Fibroblast of villous mesenchyme (primary cell): ENCODE data around the gene AFF1. TPM values are rescaled to one million over a fixed set of nuclear protein-coding genes. Genes with fewer than 3 reads are reported as not detected.
A peak's percentile ranks its signal among the peaks of the same experiment; 100 is the strongest.

Experiments used
- DNase-seq: peaks from one replicate; pipeline ENCODE4 v3.0.0-alpha.2; 2010; ENCODE audit warnings: low read depth
- H3K4me3 ChIP-seq: 2 replicates; pipeline ENCODE4 v1.5.1; 2011; ENCODE audit warnings: low read depth, mild to moderate bottlenecking, low read length
- CTCF ChIP-seq: IDR thresholded peaks from 2 replicates; pipeline ENCODE4 v1.5.1; 2012; ENCODE audit warnings: low read depth, mild to moderate bottlenecking, low read length; ENCODE audit not compliant: insufficient read depth
- total RNA-seq: library from RNA; depleted of rRNA; stranded (reverse); fragments of >200 nt; gene quantifications from 2 replicates; pipeline ENCODE4 v1.2.3, GENCODE V29; 2012

Gene AFF1
- 19.0 and 34.1 TPM in 2 replicates for total RNA-seq

- TF ChIP-seq CTCF: peak; percentile 33
- H3K4me3 ChIP-seq: peak within 1 kb of the TSS; percentile 88
- DNase-seq: peak; percentile 89
Measured at GRCh38 chr4:86934771-86935565, at the start of gene AFF1. AFF1 (plus strand) TSS chr4:86935011; CDS start chr4:86948534, 13,523 bp downstream.

- no peak for TF ChIP-seq CTCF
- DNase-seq: no peak
- no peak overlapping the region for H3K4me3 ChIP-seq
Measured at GRCh38 chr4:86890790-86891189, 44.0 kb upstream of the AFF1 start.

GRCh38 chr4:86891762-86892635, 42.8 kb upstream of the AFF1 start, which contains the start of gene C4orf36:
C4orf36 (minus strand) TSS chr4:86892422; CDS start chr4:86891520, 902 bp downstream.
- no peak for TF ChIP-seq CTCF
- DNase-seq: peak; percentile 24
- peak within 1 kb of the TSS; percentile 73 for H3K4me3 ChIP-seq

- DNase-seq: peak; percentile 22
- no peak for TF ChIP-seq CTCF
Measured at GRCh38 chr4:86892636-86892960, 42.2 kb upstream of the AFF1 start.

GRCh38 chr4:86893136-86893535, 41.7 kb upstream of the AFF1 start:
- TF ChIP-seq CTCF: no peak
- DNase-seq: no peak
- H3K4me3 ChIP-seq: no peak overlapping the region

More at GRCh38 chr4:86892636-86892960, 42.2 kb upstream of the AFF1 start:
- H3K4me3 ChIP-seq: peak overlapping the region; percentile 73

GRCh38 chr4:86894455-86894854, 40.4 kb upstream of the AFF1 start:
- DNase-seq: no peak
- H3K4me3 ChIP-seq: no peak overlapping the region
- no peak for TF ChIP-seq CTCF
